Measurements from ENCODE around the gene SCFD2. TPM values are rescaled to one million over a fixed set of nuclear protein-coding genes. Genes with fewer than 3 reads are reported as not detected.

Gene SCFD2
- total and polyA plus RNA-seq, 10 of the 15 experiments (the other 5 are each of a cell fraction or from before 2014, with no cell fraction given), result 4.8 to 37.6 (median 24.9) TPM

- ChIA-PET POLR2A (interaction anchor here (1.7 kb wide), 1 partner anchor 21 kb away, joined by 3 read pairs; no protein-coding TSS in a partner anchor), SMC1A (ENCODE audit: uncharacterized antibody, unreplicated experiment) (interaction anchor here (1.3 to 2.4 kb wide), 3 partner anchors 9 to 431 kb away, joined by 3 to 7 read pairs (median 5); no protein-coding TSS in a partner anchor), RAD21 (ENCODE audit: unreplicated experiment) (no interaction called here), CTCF (interaction anchor here (1.4 kb wide), 1 partner anchor 8 kb away, joined by 5 read pairs; no protein-coding TSS in a partner anchor)
- H2AFZ ChIP-seq (ENCODE audit: control insufficient read depth, low read depth, low read length), result no peak overlapping the region
- no TSS peak for BruUV-seq (replicated peaks)
- H3K9me3 ChIP-seq (replicated peaks; ENCODE audit: control insufficient read depth, insufficient read depth, low read length), result no peaks in the 10 kb centered on the region
- ATAC-seq, result no peak
- H3K27ac ChIP-seq (ENCODE audit: control insufficient read depth, insufficient read depth), result no peak overlapping the region
- H3K27me3 ChIP-seq (replicated peaks in 1 of 2; ENCODE audit: control insufficient read depth in 2 of 2, insufficient read depth in 2 of 2, low read length in 1 of 2), result no peaks in the 10 kb centered on the region
- in situ Hi-C loops (cut with MboI), result no loop called here
- H3K79me2 ChIP-seq (ENCODE audit: control insufficient read depth, insufficient read depth, low read length), result no peaks in the 10 kb centered on the region
- no peak for DNase-seq (ENCODE audit: low read depth, low spot score)
- FAIRE-seq, result no peak
- no peaks in the 10 kb centered on the region for H3K36me3 ChIP-seq (ENCODE audit: control insufficient read depth in 2 of 2, insufficient read depth in 2 of 2, low read length in 1 of 2)
- intact Hi-C loops (cut with micrococcal nuclease; ENCODE audit: unreplicated experiment), result no loop called here
- H3K9ac ChIP-seq (ENCODE audit: control insufficient read depth, insufficient read depth, low read length), result no peak overlapping the region
- 38% methylated on average over 4 of the region's 4 CpGs for WGBS (ENCODE audit: insufficient coverage, insufficient replicate concordance, low lambda C conversion rate, missing lambda C conversion rate)
- H3K4me3 ChIP-seq, result no peak overlapping the region
- H4K20me1 ChIP-seq (ENCODE audit: control insufficient read depth, insufficient read depth), result no peaks in the 10 kb centered on the region
- H3K4me2 ChIP-seq (ENCODE audit: control insufficient read depth, insufficient read depth), result no peak overlapping the region
- H3K4me1 ChIP-seq (ENCODE audit: control insufficient read depth, insufficient read depth, low read length), result no peaks in the 10 kb centered on the region
- no peak for TF ChIP-seq PML (IDR thresholded peaks at IDR 0.05; ENCODE audit: low read length)
- TF ChIP-seq E2F8 (IDR thresholded peaks at IDR 0.05; ENCODE audit: low read depth, partially characterized antibody), result no peak
- no peak for TF ChIP-seq RB1 (IDR thresholded peaks at IDR 0.05; ENCODE audit: borderline replicate concordance)
- TF ChIP-seq TARDBP (IDR thresholded peaks at IDR 0.05; ENCODE audit: borderline replicate concordance), result no peak
- TF ChIP-seq ASH2L (IDR thresholded peaks at IDR 0.05; ENCODE audit: borderline replicate concordance, low read depth), result no peak
- TF ChIP-seq ZZZ3 (IDR thresholded peaks at IDR 0.05; ENCODE audit: control insufficient read depth, insufficient read length, low read depth), result no peak
- no peak for TF ChIP-seq MLLT1 (IDR thresholded peaks at IDR 0.05)
- TF ChIP-seq CUX1 (IDR thresholded peaks at IDR 0.05; ENCODE audit: insufficient replicate concordance, low read depth, low read length), result no peak
- TF ChIP-seq PKNOX1 (IDR thresholded peaks at IDR 0.05), result no peak
- TF ChIP-seq ZBED1 (IDR thresholded peaks at IDR 0.05; ENCODE audit: borderline replicate concordance), result no peak
- no peak for TF ChIP-seq LARP7 (IDR thresholded peaks at IDR 0.05)
- no peak for TF ChIP-seq TAF1 (IDR thresholded peaks at IDR 0.05; ENCODE audit: borderline replicate concordance, low read depth, low read length)
Measured at GRCh38 chr4:52976523-52977230, 389.2 kb downstream of the SCFD2 start.
